GM12878 (cell line): ENCODE measurements around the gene C16orf86. TPM values are rescaled to one million over a fixed set of nuclear protein-coding genes. Genes with fewer than 3 reads are reported as not detected.

Experiments used
- ATAC-seq: fragments of 200-7000 bp; cut with Tn5 transposase; 3 replicates; pipeline ENCODE4 v1.9.1; 2020; ENCODE audit warnings: mild to moderate bottlenecking, moderate library complexity
- BruUV-seq: library from RNA; stranded (reverse); fragments of 400-500 nt; replicated peaks from 2 replicates; lab custom pipeline; 2021; lab: Mats Ljungman, UMichigan
- CTCF ChIA-PET: fragments of 300-600 bp; sonication (Branson Sonifier 250); formaldehyde crosslinking; extraction: SDS; loops from one replicate; lab custom pipeline; 2021; ENCODE audit warnings: inconsistent platforms; lab: Yijun Ruan, JAX
- POLR2A ChIA-PET: fragments of 350-600 bp; formaldehyde crosslinking; extraction: SDS; loops from one replicate; lab custom pipeline; 2021; ENCODE audit warnings: inconsistent platforms; lab: Charles Lee
- RAD21 ChIA-PET: fragments of 300-600 bp; sonication (Branson Sonifier 250); formaldehyde crosslinking; loops from one replicate; lab custom pipeline; 2023; ENCODE audit warnings: antibody characterized with exemption; ENCODE audit not compliant: unreplicated experiment; lab: Charles Lee
- SMC1A ChIA-PET: fragments of 300-600 bp; sonication (Branson Sonifier 250); formaldehyde crosslinking; loops from one replicate; lab custom pipeline; 2023; ENCODE audit not compliant: unreplicated experiment, uncharacterized antibody; lab: Charles Lee
- DNase-seq: peaks from one replicate; pipeline ENCODE4 v3.0.0-alpha.2; 2011; ENCODE audit warnings: low read depth, low spot score
- FAIRE-seq: peaks from 3 replicates; lab custom pipeline; 2011; peaks lifted over from hg19 to GRCh38; lab: Jason Lieb, UNC
- H2AFZ ChIP-seq: 2 replicates; pipeline ENCODE4 v1.6.0; 2011; ENCODE audit warnings: low read depth, low read length, control low read depth; ENCODE audit not compliant: control insufficient read depth
- H3K27ac ChIP-seq: 2 replicates; pipeline ENCODE4 v1.5.1; 2011; ENCODE audit warnings: control low read depth; ENCODE audit not compliant: control insufficient read depth, insufficient read depth
- H3K27me3 ChIP-seq, 2 experiments: replicated peaks in 1 of 2; 2 replicates each; pipeline versions ENCODE4 v1.6.0 to v1.6.1; 2011; ENCODE audit warnings: low read length in 1 of 2; ENCODE audit not compliant: control insufficient read depth in 2 of 2, insufficient read depth in 2 of 2
- H3K36me3 ChIP-seq, 2 experiments: 2 replicates each; pipeline ENCODE4 v1.5.1; 2011; ENCODE audit warnings: low read length in 1 of 2; ENCODE audit not compliant: control insufficient read depth in 2 of 2, insufficient read depth in 2 of 2
- H3K4me1 ChIP-seq: 2 replicates; pipeline ENCODE4 v1.6.1; 2011; ENCODE audit warnings: mild to moderate bottlenecking, low read length, moderate library complexity, mixed read lengths; ENCODE audit not compliant: control insufficient read depth, insufficient read depth
- H3K4me2 ChIP-seq: 2 replicates; pipeline ENCODE4 v1.6.0; 2011; ENCODE audit warnings: control low read depth; ENCODE audit not compliant: control insufficient read depth, insufficient read depth
- H3K4me3 ChIP-seq: fragments of 200-600 bp; sonication (generic); 2 replicates; pipeline ENCODE4 v1.5.1; 2016
- H3K79me2 ChIP-seq: 2 replicates; pipeline ENCODE4 v1.6.0; 2011; ENCODE audit warnings: low read length; ENCODE audit not compliant: control insufficient read depth, insufficient read depth
- H3K9ac ChIP-seq: 2 replicates; pipeline ENCODE4 v1.8.0; 2011; ENCODE audit warnings: low read length, control low read depth, mixed read lengths; ENCODE audit not compliant: control insufficient read depth, insufficient read depth
- H3K9me3 ChIP-seq: replicated peaks from 3 replicates; pipeline ENCODE4 v1.5.1; 2011; ENCODE audit warnings: mild to moderate bottlenecking, low read length; ENCODE audit not compliant: control insufficient read depth, insufficient read depth
- H4K20me1 ChIP-seq: 2 replicates; pipeline ENCODE4 v1.6.0; 2011; ENCODE audit not compliant: control insufficient read depth, insufficient read depth
- ATF7 ChIP-seq: fragments of 450-650 bp; IDR thresholded peaks from 2 replicates; pipeline ENCODE4 v1.6.1; 2016; ENCODE audit warnings: low read depth, mild to moderate bottlenecking
- BMI1 ChIP-seq: fragments of 450-650 bp; IDR thresholded peaks from 2 replicates; pipeline ENCODE4 v1.6.1; 2016; ENCODE audit warnings: mild to moderate bottlenecking, moderate library complexity, borderline replicate concordance
- EP300 ChIP-seq, 2 experiments: fragments of 150-350 bp in 1 of 2; IDR thresholded peaks; 2 replicates each; pipeline ENCODE4 v1.6.1; 2011 to 2012; ENCODE audit warnings: low read depth in 2 of 2, low read length in 2 of 2, borderline replicate concordance in 1 of 2, improper control_type of control experiment in 1 of 2, inconsistent platforms in 1 of 2; ENCODE audit not compliant: control insufficient read depth in 1 of 2
- HDGF ChIP-seq: fragments of 450-650 bp; IDR thresholded peaks from 2 replicates; pipeline ENCODE4 v1.6.1; 2016; ENCODE audit warnings: antibody characterized with exemption
- KAT2A ChIP-seq: conservative IDR thresholded peaks from 2 replicates; pipeline ENCODE4 v1.6.1; 2011; ENCODE audit warnings: low read depth, low read length; ENCODE audit not compliant: control insufficient read depth
- PAX8 ChIP-seq: fragments of 450-650 bp; IDR thresholded peaks from 2 replicates; pipeline ENCODE4 v1.6.1; 2017; ENCODE audit warnings: mild to moderate bottlenecking, moderate library complexity
- PBX3 ChIP-seq: IDR thresholded peaks from 2 replicates; pipeline ENCODE4 v1.6.1; 2011; ENCODE audit warnings: mild to moderate bottlenecking, low read depth, low read length, moderate library complexity; ENCODE audit not compliant: insufficient replicate concordance
- RBBP5 ChIP-seq: fragments of 200-600 bp; sonication (generic); conservative IDR thresholded peaks from 2 replicates; pipeline ENCODE4 v1.6.1; 2016
- RELA ChIP-seq: fragments of 450-650 bp; IDR thresholded peaks from 2 replicates; pipeline ENCODE4 v1.8.0; 2014; ENCODE audit warnings: borderline replicate concordance; ENCODE audit not compliant: partially characterized antibody
- WGBS: methylation state at CpG from one replicate; pipeline ENCODE4 v1.1.6; 2016; ENCODE audit warnings: low lambda C conversion rate; ENCODE audit not compliant: insufficient replicate concordance, insufficient coverage; ENCODE audit errors: missing lambda C conversion rate; 5-methylcytosine and 5-hydroxymethylcytosine counted together
- in situ Hi-C: fragments of 300-500 bp; cut with MboI; formaldehyde crosslinking; loops from 9 replicates; pipeline ENCODE4 v1.14.3; 2018; ENCODE audit warnings: mixed read lengths
- intact Hi-C: fragments of 100-400 bp; cut with micrococcal nuclease; formaldehyde crosslinking; loops from one replicate; pipeline ENCODE4 v1.14.2; 2022; ENCODE audit not compliant: unreplicated experiment
- polyA plus RNA-seq, 11 experiments: library from polyadenylated mRNA; depleted of rRNA in 4 of 11; unstranded in 6 of 11; stranded (reverse) in 5 of 11; fragments of >200 nt; fragmentation: Nextera tagmentation in 4 of 11; fragmentation: Illumina TruSeq in 1 of 11; extraction: Ambion mirVana in 4 of 11; extraction: Trizol in 1 of 11; gene quantifications; 1 replicate in 1 of 11; 2 replicates in 10 of 11; pipeline versions ENCODE4 v1.2.1 to v1.2.3, GENCODE V29; 2011 to 2016; ENCODE audit warnings: inconsistent platforms in 2 of 11, missing spikeins in 2 of 11, low read depth in 1 of 11
- total RNA-seq, 4 experiments: library from RNA; depleted of rRNA in 3 of 4; stranded (reverse); fragments of >200 nt in 3 of 4; fragmentation: Illumina TruSeq in 1 of 4; extraction: Trizol in 1 of 4; gene quantifications; 2 replicates each; pipeline versions ENCODE4 v1.2.1 to v1.2.3, GENCODE V29; 2013 to 2021

C16orf86 gene
- total and polyA plus RNA-seq, 10 of the 15 experiments (the other 5 are each of a cell fraction or from before 2014, with no cell fraction given), result 0.11 to 3.3 (median 1.6) TPM

GRCh38 chr16:67648088-67648763, 18.4 kb upstream of the C16orf86 start:
- peaks cover 11% of the 10 kb centered on the region for H3K79me2 ChIP-seq
- H2AFZ ChIP-seq, result no peak overlapping the region
- H3K36me3 ChIP-seq, result peaks cover 0 to 3% of the 10 kb centered on the region in 2 experiments; a peak in 3 of 4 replicates

More at GRCh38 chr16:67648088-67648763, 18.4 kb upstream of the C16orf86 start:
- POLR2A ChIA-PET, result no interaction called here
- Histone ChIP-seq H3K9ac (no peak overlapping the region), H3K27ac (no peak overlapping the region), H4K20me1 (no peaks in the 10 kb centered on the region), H3K4me2 (no peak overlapping the region), H3K4me3 (no peak overlapping the region), H3K4me1 (peaks cover 11% of the 10 kb centered on the region; the same call in 1 of the 2 replicates), H3K9me3 (no peaks in the 10 kb centered on the region), H3K27me3 (no peaks in the 10 kb centered on the region)
- RAD21 ChIA-PET, result interaction anchor here (0.9 kb wide), 1 partner anchor 22 kb away, joined by 3 read pairs; no protein-coding TSS in a partner anchor
- in situ Hi-C loops (no loop called here), intact Hi-C loops (no loop called here)
- FAIRE-seq (no peak), DNase-seq (no peak), ATAC-seq (no peak)
- SMC1A ChIA-PET, result no interaction called here
- 99% methylated on average over 32 of the region's 65 CpGs for WGBS
- BruUV-seq, result no TSS peak
- CTCF ChIA-PET, result interaction anchor here (1.5 kb wide), 1 partner anchor 12 kb away, joined by 4 read pairs; the partner anchor contains the start of gene ACD
- TF ChIP-seq RBBP5 (no peak), ATF7 (no peak), PAX8 (no peak), BMI1 (no peak), RELA (no peak), PBX3 (no peak), KAT2A (no peak), HDGF (no peak), EP300 (IDR thresholded peaks at IDR 0.05; ENCODE audit: borderline replicate concordance in 1 of 2, control insufficient read depth in 1 of 2, low read depth in 2 of 2, low read length in 2 of 2) (no peak)
